Thoracic aorta (tissue), 2 donors: ENCODE measurements around the gene ZDHHC9. TPM values are rescaled to one million over a fixed set of nuclear protein-coding genes. Genes with fewer than 3 reads are reported as not detected.

Experiments used
- ATAC-seq: fragments of 150-250 bp; one replicate; pipeline ENCODE4 v1.8.0; 2017; ENCODE audit warnings: low read depth; ENCODE audit not compliant: insufficient number of reproducible peaks, low FRiP score
- DNase-seq: peaks from one replicate; pipeline ENCODE4 v3.0.0-alpha.2; 2020; ENCODE audit warnings: low spot score
- H3K27ac ChIP-seq, 2 donors: fragments of 200-600 bp; sonication (generic); 1 replicate in 1 of 2; 2 replicates in 1 of 2; pipeline ENCODE4 v1.5.1; 2016; ENCODE audit warnings: mild to moderate bottlenecking in 2 of 2, moderate library complexity in 2 of 2
- H3K27me3 ChIP-seq: fragments of 200-600 bp; sonication (generic); replicated peaks from 2 replicates; pipeline ENCODE4 v1.6.0; 2016; ENCODE audit warnings: mild to moderate bottlenecking; ENCODE audit not compliant: insufficient read depth
- H3K36me3 ChIP-seq: fragments of 200-600 bp; sonication (generic); one replicate; pipeline ENCODE4 v1.5.1; 2016
- H3K4me1 ChIP-seq, 2 donors: fragments of 200-600 bp; sonication (generic); 1 replicate in 1 of 2; 2 replicates in 1 of 2; pipeline versions ENCODE4 v1.5.1 to v1.6.0; 2016; ENCODE audit warnings: low read depth in 2 of 2, mild to moderate bottlenecking in 1 of 2; ENCODE audit not compliant: control insufficient read depth in 1 of 2
- H3K4me3 ChIP-seq: fragments of 200-600 bp; sonication (generic); 2 replicates; pipeline ENCODE4 v1.5.1; 2016; ENCODE audit warnings: mild to moderate bottlenecking
- H3K9me3 ChIP-seq: fragments of 200-600 bp; sonication (generic); 2 replicates; pipeline ENCODE4 v1.5.1; 2016
- CTCF ChIP-seq: fragments of 200-600 bp; sonication (generic); IDR thresholded peaks from one replicate; pipeline ENCODE4 v1.5.1; 2019; ENCODE audit warnings: antibody characterized with exemption
- total RNA-seq, 2 donors: library from RNA; depleted of rRNA; stranded (reverse); fragments of >200 nt; gene quantifications; one replicate each; pipeline versions ENCODE4 v1.1.0 to v1.2.3, GENCODE V29; 2016

ZDHHC9 gene
- total RNA-seq, 2 donors from 2014 or later: 18.3 to 38.4 TPM

- ATAC-seq (no peak), DNase-seq (no peak)
- H3K27ac ChIP-seq: no peak overlapping the region
- H3K4me1 ChIP-seq: no peaks in the 10 kb centered on the region
- H3K27me3 ChIP-seq: no peaks in the 10 kb centered on the region
- H3K9me3 ChIP-seq: no peaks in the 10 kb centered on the region
- no peak for TF ChIP-seq CTCF
- H3K36me3 ChIP-seq: no peaks in the 10 kb centered on the region
- no peak overlapping the region for H3K4me3 ChIP-seq
Observed at GRCh38 chrX:129760155-129760554, 83.5 kb downstream of the ZDHHC9 start.

GRCh38 chrX:129759576-129760061 lies 84.1 kb downstream of the ZDHHC9 start:
- no peak overlapping the region for H3K27ac ChIP-seq
- no peaks in the 10 kb centered on the region for H3K27me3 ChIP-seq
- H3K9me3 ChIP-seq: no peaks in the 10 kb centered on the region
- no peak for TF ChIP-seq CTCF
- no peak for DNase-seq
- H3K4me3 ChIP-seq: no peak overlapping the region
- no peaks in the 10 kb centered on the region for H3K36me3 ChIP-seq
- ATAC-seq: no peak
- H3K4me1 ChIP-seq: no peaks in the 10 kb centered on the region

GRCh38 chrX:129755779-129756650 lies 87.7 kb downstream of the ZDHHC9 start:
- DNase-seq: no peak
- Histone ChIP-seq H3K4me1 (no peaks in the 10 kb centered on the region), H3K27ac (no peak overlapping the region), H3K4me3 (no peak overlapping the region), H3K9me3 (no peaks in the 10 kb centered on the region), H3K36me3 (no peaks in the 10 kb centered on the region), H3K27me3 (no peaks in the 10 kb centered on the region)
- no peak for ATAC-seq
- no peak for TF ChIP-seq CTCF

- DNase-seq: no peak
- no peak for ATAC-seq
Observed at GRCh38 chrX:129754056-129755024, 89.3 kb downstream of the ZDHHC9 start.

More at GRCh38 chrX:129754056-129755024, 89.3 kb downstream of the ZDHHC9 start:
- Histone ChIP-seq H3K36me3 (no peaks in the 10 kb centered on the region), H3K27me3 (no peaks in the 10 kb centered on the region), H3K4me1 (no peaks in the 10 kb centered on the region), H3K4me3 (no peak overlapping the region), H3K9me3 (no peaks in the 10 kb centered on the region), H3K27ac (no peak overlapping the region)
- no peak for TF ChIP-seq CTCF

Other genes starting within 250 kb of the ZDHHC9 start
- 1 to 10 TPM; 1.1 to 1.8 TPM for gene APLN, start 188.9 kb downstream of the ZDHHC9 start, total RNA-seq
- 1 to 10 TPM; 2.7 to 4.2 TPM for gene XPNPEP2, start 104.9 kb downstream of the ZDHHC9 start, total RNA-seq
- gene SASH3, start 63.9 kb downstream of the ZDHHC9 start, total RNA-seq: 10 to 100 TPM; 12.4 to 16.2 TPM
- gene UTP14A, start 62.3 kb upstream of the ZDHHC9 start, total RNA-seq: 10 to 100 TPM in 1 of 2 donors, 1 to 10 TPM in 1; 8.8 to 19.1 TPM
- gene BCORL1, start 138.7 kb upstream of the ZDHHC9 start, total RNA-seq: 10 to 100 TPM in 1 of 2 donors, 1 to 10 TPM in 1; 8.5 to 22.3 TPM